B cell (primary cell): ENCODE results near the gene AOC3.
"Not testable (repeated sequence)": the region's sequence is repeated elsewhere in the genome, so short reads cannot be mapped to it uniquely, and the experiment has no call there.

Experiments used
- CTCF ChIP-seq: fragments of 200-600 bp; IDR thresholded peaks from one replicate; pipeline ENCODE4 v1.8.0; 2022; ENCODE audit warnings: antibody characterized with exemption, mild to moderate bottlenecking
- EZH2 ChIP-seq: IDR thresholded peaks from 2 replicates; pipeline ENCODE4 v1.6.1; 2012; ENCODE audit warnings: borderline replicate concordance, low read depth, mild to moderate bottlenecking, moderate library complexity, low read length; ENCODE audit not compliant: insufficient read depth, poor library complexity, severe bottlenecking

GRCh38 chr17:42885806-42886205 lies 34.8 kb downstream of the AOC3 start:
- TF ChIP-seq CTCF, EZH2: not testable (repeated sequence)
